ENCODE data around the gene TNRC18.

Gene TNRC18

GRCh38 chr7:5428478-5429252 is 5.0 kb upstream of the TNRC18 start:
- DNase-seq = peak; percentile 96

- DNase-seq = no peak
These were observed 2.5 kb upstream of the TNRC18 start for GRCh38 chr7:5426226-5426475.

GRCh38 chr7:5425507-5426225 is 2.0 kb upstream of the TNRC18 start:
- DNase-seq = peak; percentile 88

GRCh38 chr7:5424749-5425506 is 1.3 kb upstream of the TNRC18 start:
- peak; percentile 70 for DNase-seq

GRCh38 chr7:5423976-5424748 is 528 bp upstream of the TNRC18 start:
- DNase-seq = peak; percentile 99

GRCh38 chr7:5422396-5423305 is 983 bp downstream of the TNRC18 start:
- DNase-seq = peak; percentile 63

GRCh38 chr7:5421714-5422395 is 1.8 kb downstream of the TNRC18 start:
- DNase-seq = peak; percentile 81

- DNase-seq = peak; percentile 46
These were observed 2.5 kb downstream of the TNRC18 start for GRCh38 chr7:5420881-5421713.

- peak; percentile 43 for DNase-seq
These were observed 3.4 kb downstream of the TNRC18 start for GRCh38 chr7:5420067-5420880.

- peak; percentile 36 for DNase-seq
These were observed 4.0 kb downstream of the TNRC18 start for GRCh38 chr7:5419539-5420066.

GRCh38 chr7:5418285-5418582 is 5.4 kb downstream of the TNRC18 start:
- no peak for DNase-seq

GRCh38 chr7:5417106-5418071 is 6.2 kb downstream of the TNRC18 start:
- peak; percentile 37 for DNase-seq

GRCh38 chr7:5414916-5415315 is 8.7 kb downstream of the TNRC18 start:
- DNase-seq = no peak

GRCh38 chr7:5413449-5413786 is 10.2 kb downstream of the TNRC18 start:
- DNase-seq = no peak

- DNase-seq = no peak
These were observed 14.9 kb downstream of the TNRC18 start for GRCh38 chr7:5408777-5409176.

- DNase-seq = no peak
These were observed 16.4 kb downstream of the TNRC18 start for GRCh38 chr7:5406957-5407945.

GRCh38 chr7:5404421-5404826 is 19.2 kb downstream of the TNRC18 start:
- DNase-seq = no peak
